Tibial artery (tissue), 4 donors: ENCODE results near the gene ACAP2.
A peak's percentile ranks its signal among the peaks of the same experiment; 100 is the strongest.

Experiments
- DNase-seq, 2 donors: peaks; one replicate each; pipeline ENCODE4 v3.0.0-alpha.2; 2019
- H3K27ac ChIP-seq, 2 donors: fragments of 200-600 bp; sonication (generic) in 1 of 2; 1 replicate in 1 of 2; 2 replicates in 1 of 2; pipeline ENCODE4 v1.5.1; 2018 to 2019; ENCODE audit warnings: mild to moderate bottlenecking in 1 of 2
- H3K27me3 ChIP-seq, 2 donors: fragments of 200-600 bp; sonication (generic) in 1 of 2; one replicate each; pipeline versions ENCODE4 v1.5.1 to v1.6.0; 2016 to 2019
- H3K36me3 ChIP-seq, 3 donors: fragments of 200-600 bp; sonication (generic) in 2 of 3; one replicate each; pipeline ENCODE4 v1.5.1; 2016 to 2019; ENCODE audit warnings: mild to moderate bottlenecking in 2 of 3
- H3K4me1 ChIP-seq, 4 donors: fragments of 200-600 bp; sonication (generic) in 2 of 4; 1 replicate in 3 of 4; 2 replicates in 1 of 4; pipeline ENCODE4 v1.5.1; 2016 to 2019
- H3K4me3 ChIP-seq, 2 donors: fragments of 200-600 bp; sonication (generic) in 1 of 2; 1 replicate in 1 of 2; 2 replicates in 1 of 2; pipeline ENCODE4 v1.5.1; 2018 to 2019; ENCODE audit warnings: mild to moderate bottlenecking in 2 of 2
- H3K9me3 ChIP-seq, 3 donors: fragments of 200-600 bp; sonication (generic) in 1 of 3; one replicate each; pipeline ENCODE4 v1.5.1; 2016 to 2019
- CTCF ChIP-seq, 2 experiments: fragments of 200-600 bp in 1 of 2; fragments of 450-650 bp in 1 of 2; IDR thresholded peaks; one replicate each; pipeline ENCODE4 v1.5.1; 2017 to 2019; ENCODE audit warnings: antibody characterized with exemption in 2 of 2, mild to moderate bottlenecking in 1 of 2, moderate library complexity in 1 of 2
- intact Hi-C: fragments of 100-400 bp; cut with DNase I; formaldehyde crosslinking; loops from one replicate; pipeline ENCODE4 v1.15.0; 2023; ENCODE audit warnings: low total_unique reads

Gene ACAP2

GRCh38 chr3:195441992-195442572 lies 738 bp downstream of the ACAP2 start:
- Histone ChIP-seq H3K27ac (peak overlapping the region; percentile 94 to 98), H3K4me3 (peak overlapping the region; percentile 91 to 94), H3K36me3 (no peaks in the 10 kb centered on the region), H3K4me1 (peaks cover 0 to 26% (median 7%) of the 10 kb centered on the region in 4 donors), H3K27me3 (no peaks in the 10 kb centered on the region), H3K9me3 (no peaks in the 10 kb centered on the region)
- TF ChIP-seq CTCF (IDR thresholded peaks at IDR 0.05) = no peak
- peak; percentile 37 to 68 for DNase-seq
- intact Hi-C loops = loop anchor here (2.0 to 10.0 kb wide), 3 partner anchors 103 to 760 kb away; partner anchors contain the start of genes PPP1R2 and XXYLT1

- Histone ChIP-seq H3K9me3 (no peaks in the 10 kb centered on the region), H3K4me3 (peak overlapping the region; percentile 91 to 94), H3K4me1 (peaks cover 0 to 26% (median 7%) of the 10 kb centered on the region in 4 donors), H3K27me3 (no peaks in the 10 kb centered on the region), H3K36me3 (no peaks in the 10 kb centered on the region), H3K27ac (peak overlapping the region; percentile 94 to 98)
- no peak for TF ChIP-seq CTCF (IDR thresholded peaks at IDR 0.05)
- peak in 1 of 2 donors; percentile 46 for DNase-seq
- intact Hi-C loops = loop anchor here (5.0 to 10.0 kb wide), 2 partner anchors 103 to 759 kb away; partner anchors contain the start of gene PPP1R2
These were observed 1.3 kb downstream of the ACAP2 start for GRCh38 chr3:195441476-195441991.

GRCh38 chr3:195441051-195441450 lies 1.8 kb downstream of the ACAP2 start:
- Histone ChIP-seq H3K36me3 (no peaks in the 10 kb centered on the region), H3K9me3 (no peaks in the 10 kb centered on the region), H3K4me3 (peak overlapping the region; percentile 91 to 94), H3K27ac (peak overlapping the region; percentile 94 to 98), H3K27me3 (no peaks in the 10 kb centered on the region), H3K4me1 (peaks cover 0 to 26% (median 7%) of the 10 kb centered on the region in 4 donors)
- DNase-seq = no peak
- no peak for TF ChIP-seq CTCF (IDR thresholded peaks at IDR 0.05)
- intact Hi-C loops = loop anchor here (5.0 to 10.0 kb wide), 2 partner anchors 104 to 759 kb away; partner anchors contain the start of gene PPP1R2

GRCh38 chr3:195440379-195440778 lies 2.4 kb downstream of the ACAP2 start:
- Histone ChIP-seq H3K27ac (no peak overlapping the region), H3K4me1 (peaks cover 0 to 26% (median 7%) of the 10 kb centered on the region in 4 donors), H3K4me3 (no peak overlapping the region), H3K9me3 (no peaks in the 10 kb centered on the region), H3K36me3 (no peaks in the 10 kb centered on the region), H3K27me3 (no peaks in the 10 kb centered on the region)
- intact Hi-C loops = loop anchor here (5.0 to 10.0 kb wide), 2 partner anchors 104 to 758 kb away; partner anchors contain the start of gene PPP1R2
- no peak for TF ChIP-seq CTCF (IDR thresholded peaks at IDR 0.05)
- DNase-seq = no peak

- Histone ChIP-seq H3K9me3 (no peaks in the 10 kb centered on the region), H3K27me3 (no peaks in the 10 kb centered on the region), H3K4me3 (no peak overlapping the region), H3K27ac (no peak overlapping the region), H3K36me3 (no peaks in the 10 kb centered on the region), H3K4me1 (peaks cover 0 to 22% (median 2%) of the 10 kb centered on the region in 4 donors)
- DNase-seq = no peak
- intact Hi-C loops = no loop called here
- TF ChIP-seq CTCF (IDR thresholded peaks at IDR 0.05) = no peak
These were observed 4.4 kb downstream of the ACAP2 start for GRCh38 chr3:195438371-195438770.
